IPS-18c (cell line): ENCODE data around the gene DGKE.

Experiments
- H3K4me3 ChIP-seq: 2 replicates; pipeline ENCODE4 v1.7.0; 2013; ENCODE audit warnings: low read depth, mild to moderate bottlenecking, low read length, moderate library complexity; ENCODE audit not compliant: insufficient read depth
- H3K9me3 ChIP-seq: one replicate; pipeline ENCODE4 v1.6.1; 2013; ENCODE audit warnings: mild to moderate bottlenecking, low read length, moderate library complexity; ENCODE audit not compliant: control insufficient read depth, insufficient read depth

DGKE gene

DNA sequence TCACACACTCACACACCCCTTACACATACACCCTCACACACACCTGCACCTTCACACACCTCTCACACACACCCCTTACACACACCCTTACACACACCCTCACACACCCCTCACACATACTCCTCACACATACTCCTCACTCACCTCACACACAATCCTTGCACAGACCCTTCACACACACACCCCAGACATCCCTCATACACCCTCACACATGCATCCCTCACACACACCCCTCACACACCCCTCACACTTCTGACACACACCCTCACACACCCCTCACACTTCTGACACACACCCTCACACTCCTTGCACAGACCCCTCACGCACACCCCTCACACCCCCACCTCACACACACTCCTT lies 24.2 kb upstream of the DGKE start:
- Histone ChIP-seq H3K4me3 (no peak overlapping the region), H3K9me3 (no peaks in the 10 kb centered on the region)

DNA sequence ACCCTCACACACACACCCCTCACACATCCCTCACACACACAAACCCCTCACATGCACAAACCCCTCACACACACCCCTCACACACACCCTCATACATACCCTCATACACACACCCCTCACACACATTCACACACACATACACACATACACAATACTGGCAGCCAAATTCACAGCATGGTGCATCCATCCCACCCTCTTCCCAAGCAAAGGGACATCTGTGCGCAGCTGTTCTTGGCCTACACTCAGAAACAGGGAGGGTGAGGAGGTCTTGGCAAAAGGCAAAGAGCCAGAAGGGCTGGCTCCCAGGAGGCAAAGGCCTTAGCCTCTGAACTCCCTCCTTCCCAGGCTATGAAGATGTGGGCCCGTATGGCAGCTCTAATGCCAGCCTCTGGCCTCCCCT lies 23.6 kb upstream of the DGKE start:
- H3K4me3 ChIP-seq, result no peak overlapping the region
- no peaks in the 10 kb centered on the region for H3K9me3 ChIP-seq

GRCh38 chr17:56810891-56811775 lies 22.8 kb upstream of the DGKE start:
- Histone ChIP-seq H3K4me3 (no peak overlapping the region), H3K9me3 (no peaks in the 10 kb centered on the region)

DNA sequence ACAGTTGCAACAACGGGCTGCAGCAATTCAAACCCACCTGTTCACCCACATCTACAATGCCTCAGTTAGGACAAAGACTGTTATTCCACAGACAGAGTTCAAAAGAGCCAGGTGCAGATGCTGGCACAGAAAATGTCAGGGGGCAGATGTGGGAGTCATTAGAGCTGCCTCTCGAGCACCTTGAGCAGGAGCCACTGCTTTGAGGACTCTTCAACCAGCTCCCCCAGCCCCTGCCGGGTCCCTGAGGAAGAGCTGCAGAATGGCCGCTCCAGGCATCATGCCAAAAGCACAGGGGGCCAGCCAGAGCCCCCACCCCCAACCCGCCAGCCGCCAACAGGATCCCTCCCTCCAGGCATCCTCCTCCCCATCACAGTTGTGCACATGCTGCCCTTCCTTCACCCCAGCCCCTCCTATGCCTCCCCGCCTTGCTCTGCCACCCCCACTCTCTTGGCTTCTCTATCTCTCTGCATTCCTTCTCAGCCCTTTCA lies 21.0 kb upstream of the DGKE start:
- H3K9me3 ChIP-seq, result no peaks in the 10 kb centered on the region
- no peak overlapping the region for H3K4me3 ChIP-seq

GRCh38 chr17:56815711-56816110 lies 18.2 kb upstream of the DGKE start:
- H3K4me3 ChIP-seq, result no peak overlapping the region
- peaks cover 2% of the 10 kb centered on the region for H3K9me3 ChIP-seq

DNA sequence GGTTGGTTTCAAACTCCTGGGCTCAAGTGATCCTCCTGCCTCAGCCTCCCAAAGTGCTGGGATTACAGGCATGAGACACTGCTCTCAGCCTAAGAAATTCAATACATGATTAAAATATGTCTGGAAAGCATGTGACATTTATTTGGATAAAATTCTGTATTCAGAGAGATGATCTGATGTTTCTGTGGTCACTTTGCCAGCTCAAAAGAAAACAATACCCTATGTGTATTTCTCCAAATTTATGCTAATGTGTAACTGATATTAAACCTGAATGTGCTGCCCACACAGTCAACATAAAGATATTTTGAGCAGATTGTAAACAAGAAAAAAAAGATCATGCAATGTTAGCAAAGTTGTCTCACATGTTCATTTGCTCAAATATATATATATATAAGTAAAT lies 16.9 kb upstream of the DGKE start:
- Histone ChIP-seq H3K4me3 (no peak overlapping the region), H3K9me3 (peaks cover 2% of the 10 kb centered on the region)

GRCh38 chr17:56819030-56819429 lies 14.9 kb upstream of the DGKE start:
- H3K4me3 ChIP-seq, result no peak overlapping the region

DNA sequence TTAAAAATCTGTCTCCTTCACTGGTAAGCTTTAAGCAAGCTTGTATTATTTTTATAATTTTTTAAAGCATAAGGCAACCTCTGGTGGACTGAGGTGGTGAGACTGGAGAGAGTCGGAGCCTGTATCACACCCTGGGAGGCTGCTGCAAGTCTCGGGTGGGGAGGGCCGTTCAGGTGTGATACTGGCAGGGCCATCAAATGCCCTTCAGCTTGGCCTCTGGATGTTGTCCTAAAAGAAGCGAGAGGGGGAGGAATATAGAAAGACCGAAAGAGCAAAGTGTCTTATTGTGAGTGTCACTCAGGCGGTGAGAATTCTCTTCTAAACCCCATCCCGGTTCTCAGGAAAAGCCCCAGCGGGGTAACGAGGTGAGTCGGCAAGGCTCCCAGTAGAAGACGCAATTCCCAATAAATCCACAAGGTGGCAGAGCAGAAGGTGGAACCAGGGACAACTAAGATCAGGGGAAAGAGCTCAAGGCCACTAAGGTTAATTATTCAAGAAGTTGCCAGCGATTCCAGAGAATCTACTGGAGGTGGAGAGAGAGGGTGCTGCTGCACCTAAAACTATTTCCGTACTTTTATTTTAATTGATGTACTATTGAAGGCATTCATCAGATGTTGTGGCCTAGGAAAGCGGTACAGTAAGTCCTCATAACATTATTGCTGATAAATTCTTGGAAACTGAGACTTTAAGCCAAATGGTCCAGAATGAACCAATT lies 14.4 kb upstream of the DGKE start:
- H3K9me3 ChIP-seq, result peaks cover 2% of the 10 kb centered on the region

More at GRCh38 chr17:56819030-56819429, 14.9 kb upstream of the DGKE start:
- peaks cover 2% of the 10 kb centered on the region for H3K9me3 ChIP-seq

DNA sequence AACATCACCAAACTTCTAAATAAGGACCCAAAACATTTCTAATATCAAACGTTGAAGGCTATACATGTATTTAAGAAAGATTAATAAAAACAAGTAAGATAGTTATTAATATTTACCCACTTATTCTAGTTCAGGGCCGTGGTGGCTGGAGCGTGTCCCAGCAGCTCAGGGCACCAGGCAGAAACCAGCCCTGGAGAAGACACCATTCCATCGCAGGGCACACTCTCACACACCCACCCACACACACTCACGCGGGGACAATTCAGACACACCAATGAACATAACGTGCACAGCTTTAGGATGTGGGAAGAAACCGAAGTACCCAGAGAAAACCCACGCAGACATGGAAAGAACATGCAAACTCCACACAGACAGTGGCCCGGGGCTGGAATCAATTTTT lies 13.7 kb upstream of the DGKE start:
- H3K9me3 ChIP-seq, result peaks cover 2% of the 10 kb centered on the region
- no peak overlapping the region for H3K4me3 ChIP-seq

More for the DNA sequence above, 14.4 kb upstream of the DGKE start:
- no peak overlapping the region for H3K4me3 ChIP-seq

DNA sequence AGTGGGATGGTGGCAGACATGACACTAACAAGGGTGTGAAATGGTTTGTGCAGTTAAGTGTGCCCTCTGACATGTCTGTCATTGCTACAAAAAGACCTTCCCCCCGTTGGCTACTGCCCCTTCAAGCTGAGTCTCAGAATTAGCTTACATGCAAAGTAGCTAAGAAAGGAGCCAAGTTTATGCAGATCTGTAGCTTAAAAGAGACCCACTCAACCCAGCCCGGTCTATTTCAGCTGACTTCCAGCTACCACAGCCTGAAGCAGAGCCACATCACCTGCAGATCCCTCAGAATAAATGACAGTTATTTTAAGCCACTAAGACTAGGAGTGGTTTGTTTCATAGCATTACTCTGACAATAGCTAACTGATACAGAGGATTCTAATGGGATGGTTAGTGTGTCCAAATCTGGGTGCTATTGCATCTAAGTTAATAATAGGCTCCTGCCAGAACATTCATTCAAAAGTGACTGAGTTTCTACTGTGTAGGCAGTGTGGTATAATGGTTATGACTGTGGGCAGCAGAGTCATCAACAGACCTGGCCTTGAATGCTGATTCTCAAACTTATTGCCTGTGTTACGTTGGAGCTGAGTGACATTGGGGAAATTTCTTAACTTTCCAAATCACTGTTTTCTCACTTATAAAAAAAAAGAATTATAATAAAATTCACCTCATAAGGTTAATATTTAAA lies 12.0 kb upstream of the DGKE start:
- no peak overlapping the region for H3K4me3 ChIP-seq

DNA sequence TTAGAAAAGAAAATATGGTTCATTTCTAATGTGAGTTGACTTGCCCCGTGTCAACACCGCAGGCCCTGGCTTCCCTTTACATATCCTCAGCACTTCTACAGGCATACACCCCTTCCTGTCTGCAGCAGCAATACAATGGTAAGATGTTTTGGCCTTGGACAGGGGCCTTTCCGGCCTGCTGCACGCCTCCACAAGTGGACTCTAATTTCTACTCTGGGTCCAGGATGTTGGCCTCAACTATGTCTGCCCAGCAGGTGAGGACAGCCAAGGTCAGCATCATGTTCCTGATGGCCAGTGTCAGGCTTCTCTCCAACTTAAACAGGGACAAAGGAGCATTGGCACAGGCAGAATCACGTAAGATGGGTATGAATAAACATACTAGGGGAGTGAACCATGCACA lies 11.2 kb upstream of the DGKE start:
- H3K9me3 ChIP-seq, result peaks cover 2% of the 10 kb centered on the region
- no peak overlapping the region for H3K4me3 ChIP-seq

More for the DNA sequence above, 12.0 kb upstream of the DGKE start:
- peaks cover 2% of the 10 kb centered on the region for H3K9me3 ChIP-seq

- peaks cover 2% of the 10 kb centered on the region for H3K9me3 ChIP-seq
- no peak overlapping the region for H3K4me3 ChIP-seq
Observed at GRCh38 chr17:56823848-56824247, 10.1 kb upstream of the DGKE start.

- Histone ChIP-seq H3K4me3 (no peak overlapping the region), H3K9me3 (no peaks in the 10 kb centered on the region)
Observed at GRCh38 chr17:56824503-56824902, 9.4 kb upstream of the DGKE start.

DNA sequence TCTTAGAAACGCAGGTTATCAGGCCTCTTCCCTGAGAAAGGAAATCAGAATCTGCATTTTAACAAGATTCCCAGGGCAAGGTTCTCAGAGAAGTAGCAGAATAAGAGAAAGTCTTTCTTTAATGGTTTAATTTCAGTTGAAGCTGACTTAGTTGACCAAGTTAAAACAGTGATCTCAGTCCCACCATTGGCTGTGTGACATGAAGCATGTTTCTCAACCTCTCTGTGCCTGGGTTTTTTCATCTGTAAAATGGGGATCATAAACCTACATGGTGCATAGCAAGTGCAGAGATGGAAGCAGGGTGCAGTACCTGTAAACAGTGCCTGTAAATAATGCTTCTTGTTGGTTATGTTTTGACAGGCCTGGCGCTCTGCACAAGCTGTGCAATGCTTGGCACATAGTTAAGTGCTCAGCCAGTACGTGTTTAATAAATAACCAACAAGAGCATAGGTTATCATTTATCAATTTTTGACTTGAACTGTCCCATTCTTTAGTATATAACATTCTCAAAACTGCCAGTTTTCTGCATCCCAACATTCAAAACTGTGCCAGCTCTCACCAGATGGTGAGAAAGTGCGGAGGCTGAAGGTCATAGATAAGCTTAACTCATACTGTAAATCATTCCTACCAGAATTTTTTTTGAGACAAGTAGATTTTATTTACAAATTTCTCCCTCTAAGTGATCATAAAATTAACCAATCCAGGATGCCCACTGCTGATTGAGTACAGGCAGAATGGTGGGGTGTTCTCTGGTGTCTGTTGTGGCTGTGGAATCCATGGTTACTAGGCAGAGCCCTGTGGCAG lies 7.1 kb upstream of the DGKE start:
- Histone ChIP-seq H3K4me3 (no peak overlapping the region), H3K9me3 (no peaks in the 10 kb centered on the region)

GRCh38 chr17:56830726-56831368 lies 3.1 kb upstream of the DGKE start:
- H3K9me3 ChIP-seq, result peaks cover 5% of the 10 kb centered on the region

DNA sequence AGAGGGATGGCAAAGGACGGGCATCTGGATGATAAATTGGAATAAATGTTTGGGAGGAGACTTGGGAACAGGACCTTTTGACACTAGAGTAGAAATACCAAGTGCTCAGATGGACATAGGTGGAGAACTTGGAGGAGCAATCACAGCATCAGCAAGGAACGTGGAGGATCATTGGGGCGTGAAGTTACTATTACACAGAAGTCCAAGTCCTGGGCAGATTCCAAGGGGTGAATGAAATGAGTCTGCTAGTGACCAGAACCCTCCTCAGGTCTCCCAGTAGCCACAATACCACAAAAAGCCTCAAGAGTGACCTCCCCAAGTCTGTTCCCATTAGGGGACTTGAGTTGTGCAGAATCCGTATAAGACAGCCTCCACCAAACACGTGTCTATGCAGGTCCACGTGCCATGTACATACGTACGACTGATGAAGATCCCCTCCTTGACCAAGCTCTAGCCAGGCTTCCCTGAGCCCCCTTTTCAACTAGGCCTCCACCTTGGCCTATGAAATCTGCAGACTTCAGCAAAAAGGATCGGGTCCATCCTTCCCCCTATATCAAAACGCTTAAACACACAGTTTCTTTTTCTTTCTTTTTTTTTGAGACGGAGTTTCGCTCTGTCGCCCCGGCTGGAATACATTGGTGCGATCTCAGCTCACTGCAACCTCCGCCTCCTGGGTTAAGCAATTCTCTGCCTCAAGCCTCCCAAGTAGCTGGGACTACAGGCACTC lies 2.4 kb upstream of the DGKE start:
- peaks cover 5% of the 10 kb centered on the region for H3K9me3 ChIP-seq
- H3K4me3 ChIP-seq, result no peak overlapping the region

More at GRCh38 chr17:56830726-56831368, 3.1 kb upstream of the DGKE start:
- no peak overlapping the region for H3K4me3 ChIP-seq
